ENCODE measurements around the gene ERLEC1.
"Not testable (repeated sequence)": the region's sequence is repeated elsewhere in the genome, so short reads cannot be mapped to it uniquely, and the experiment has no call there.

The ERLEC1 gene

GRCh38 chr2:53841651-53842050 lies 54.8 kb downstream of the ERLEC1 start:
- not testable (repeated sequence) for DNase-seq

DNA sequence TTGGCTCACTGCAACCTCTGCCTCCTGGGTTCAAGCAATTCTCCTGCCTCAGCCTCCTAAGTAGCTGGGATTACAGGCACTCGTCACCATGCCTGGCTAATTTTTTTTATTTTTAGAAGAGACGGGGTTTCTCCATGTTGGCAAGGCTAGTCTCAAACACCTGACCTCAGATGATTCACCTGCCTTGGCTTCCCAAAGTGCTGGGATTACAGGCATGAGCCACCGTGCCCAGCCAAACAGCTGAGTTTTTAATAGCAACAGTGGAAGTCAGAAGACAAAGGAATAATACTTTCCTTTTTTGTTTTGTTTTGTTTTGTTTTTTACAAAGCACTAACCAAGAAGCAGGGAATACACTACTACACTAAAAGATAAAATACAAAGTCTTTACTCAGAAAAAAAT lies 56.0 kb downstream of the ERLEC1 start:
- no peak for DNase-seq

GRCh38 chr2:53843595-53843994 lies 56.8 kb downstream of the ERLEC1 start:
- no peak for DNase-seq

DNA sequence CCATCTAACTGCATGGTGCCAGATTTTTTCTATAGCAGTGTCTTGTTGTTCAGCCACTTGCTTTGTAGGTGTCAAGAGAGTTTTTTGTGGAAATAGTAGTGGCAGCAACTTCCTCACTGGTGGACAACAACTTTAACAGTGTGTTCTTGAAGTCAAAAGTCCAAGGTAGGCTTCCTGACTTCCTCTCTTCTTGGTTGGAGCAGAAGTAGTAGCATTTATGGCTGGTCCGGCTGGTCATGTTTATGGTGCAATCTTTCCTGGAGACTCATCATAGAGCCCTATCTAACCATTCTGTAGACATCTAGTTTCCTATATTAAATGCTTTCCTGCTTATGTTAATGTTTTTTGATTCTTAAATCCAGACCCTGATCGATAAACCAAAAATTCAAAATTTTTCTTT lies 61.2 kb downstream of the ERLEC1 start:
- DNase-seq = no peak

GRCh38 chr2:53851052-53851757 lies 64.4 kb downstream of the ERLEC1 start:
- not testable (repeated sequence) for DNase-seq

GRCh38 chr2:53852532-53852931 lies 65.7 kb downstream of the ERLEC1 start:
- DNase-seq = no peak

DNA sequence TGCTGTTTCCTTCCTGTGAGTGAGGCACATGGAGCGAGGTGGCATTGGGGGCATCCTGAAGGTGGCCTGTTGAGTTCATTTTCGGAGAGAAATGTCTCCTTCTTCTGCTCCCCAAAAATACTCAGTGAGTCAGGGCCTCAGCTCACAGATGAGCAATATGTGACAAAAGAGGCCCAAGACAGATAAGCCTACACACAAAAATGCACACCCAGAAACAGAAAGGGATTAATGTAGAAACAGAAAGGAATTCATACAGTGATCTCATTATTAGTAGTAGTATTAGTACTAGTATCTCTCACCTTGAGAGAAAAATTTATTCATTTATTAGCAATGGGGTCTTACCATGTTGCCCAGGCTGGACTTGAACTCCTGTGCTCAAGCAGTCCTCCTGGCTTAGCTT lies 67.8 kb downstream of the ERLEC1 start:
- DNase-seq = no peak

DNA sequence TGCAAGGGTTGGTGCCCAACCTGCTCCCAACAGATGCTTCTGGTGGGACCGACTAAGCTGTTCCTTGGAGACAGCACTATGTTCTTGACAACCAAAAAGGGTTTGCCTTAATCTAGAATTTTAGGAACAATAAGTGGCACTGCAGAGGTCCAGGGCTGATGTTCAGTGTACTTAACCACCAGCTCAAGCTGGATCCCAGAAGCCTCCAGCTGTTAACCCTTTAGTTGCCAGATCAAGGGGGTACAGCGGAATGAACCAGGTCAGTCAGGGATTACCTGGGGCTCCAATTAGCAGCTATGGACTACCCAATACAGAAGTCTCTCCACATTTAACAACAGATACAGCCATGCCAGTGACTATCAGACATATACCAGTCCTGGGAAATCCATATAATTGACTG lies 69.4 kb downstream of the ERLEC1 start:
- DNase-seq = no peak

GRCh38 chr2:53859206-53860181 lies 72.7 kb downstream of the ERLEC1 start, which contains the start of gene GPR75:
Gene GPR75, minus strand, starts transcription at chr2:53859967. Its CDS starts 5,211 bp downstream, at chr2:53854756.
- DNase-seq = no peak

DNA sequence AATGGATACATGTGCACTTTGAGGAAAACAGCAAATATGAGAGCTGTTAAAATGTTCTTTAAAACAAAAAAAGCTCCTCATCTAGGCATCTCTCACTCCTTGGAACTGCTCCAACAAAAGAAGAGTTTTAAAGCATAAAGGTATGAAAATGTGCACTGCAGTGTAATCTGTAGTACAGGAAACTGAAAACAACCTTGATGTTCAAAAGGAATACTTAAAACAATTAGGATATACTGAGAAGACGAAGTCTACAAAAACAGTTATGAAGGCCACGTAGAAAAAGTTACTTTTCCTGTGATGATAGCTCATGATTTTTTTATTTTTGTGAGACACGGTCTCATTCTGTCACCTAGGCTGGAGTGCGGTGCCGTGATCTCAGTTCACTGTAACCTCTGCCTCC lies 75.0 kb downstream of the ERLEC1 start:
- DNase-seq = no peak

DNA sequence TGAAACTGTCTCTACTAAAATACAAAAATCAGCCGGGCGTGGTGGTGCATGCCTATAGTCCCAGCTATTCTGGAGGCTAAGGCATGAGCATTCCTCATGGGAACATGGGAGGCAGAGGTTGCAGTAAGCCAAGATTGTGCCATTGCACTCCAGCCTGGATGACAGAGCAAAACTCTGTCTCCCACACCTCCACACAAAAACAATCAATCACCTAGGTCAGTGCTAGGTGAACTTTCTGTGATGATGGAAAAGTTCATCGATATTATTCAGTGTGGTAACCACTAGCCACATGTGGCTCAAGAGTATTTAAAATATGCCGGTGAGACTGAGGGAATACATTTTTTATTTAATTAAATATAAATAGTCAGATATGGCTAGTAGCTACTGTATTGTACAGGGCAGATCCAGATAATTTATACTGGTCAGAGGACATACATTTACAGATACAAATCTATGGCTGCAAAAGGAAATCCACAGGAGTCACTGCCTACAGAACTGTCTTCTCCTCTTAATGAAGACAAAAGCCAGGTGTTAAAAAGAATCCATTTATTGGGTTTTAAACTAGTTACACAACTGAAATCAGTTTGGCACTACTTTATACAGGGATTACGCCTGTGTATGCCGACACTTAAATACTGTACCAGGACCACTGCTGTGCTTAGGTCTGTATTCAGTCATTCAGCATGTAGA lies 76.8 kb downstream of the ERLEC1 start:
- DNase-seq = no peak

GRCh38 chr2:53865264-53865663 lies 78.4 kb downstream of the ERLEC1 start:
- no peak for DNase-seq

DNA sequence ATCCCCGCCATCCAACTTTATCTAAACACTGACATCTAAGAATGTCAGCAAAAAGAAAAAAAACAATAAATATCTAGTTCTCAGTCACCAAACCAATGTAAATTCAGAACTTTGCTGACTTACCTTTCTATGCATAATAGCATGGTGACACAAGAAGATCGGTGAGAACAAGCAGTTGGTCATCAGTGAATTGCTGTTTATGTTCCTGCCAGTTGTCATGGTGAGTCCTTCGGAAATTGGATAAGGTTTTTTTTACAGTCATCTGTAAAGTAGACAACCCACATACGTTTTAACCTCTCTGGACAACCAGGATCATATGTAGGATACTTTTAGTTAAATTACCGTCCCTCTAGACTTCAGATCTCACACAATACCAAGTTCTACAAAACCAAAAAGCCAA lies 79.1 kb downstream of the ERLEC1 start:
- no peak for DNase-seq

GRCh38 chr2:53867169-53867568 lies 80.3 kb downstream of the ERLEC1 start:
- no peak for DNase-seq

- no peak for DNase-seq
These were observed 80.9 kb downstream of the ERLEC1 start for GRCh38 chr2:53867773-53868172.
